Sigmoid colon (tissue), 4 donors: ENCODE data around the gene ABHD5.

Experiments used
- POLR2AphosphoS5 ChIP-seq, 4 donors: sonication (generic); formaldehyde crosslinking; IDR thresholded peaks; one replicate each; pipeline ENCODE4 v1.6.1; 2017; ENCODE audit warnings: antibody characterized with exemption in 4 of 4
- TF ChIP-seq, protein P1 (sequence below), 4 experiments: fragments of 450-650 bp in 3 of 4; fragments of 200-600 bp in 1 of 4; IDR thresholded peaks; one replicate each; pipeline ENCODE4 v1.5.1; 2016 to 2019; ENCODE audit warnings: antibody characterized with exemption in 4 of 4, mild to moderate bottlenecking in 3 of 4, moderate library complexity in 2 of 4

DNA sequence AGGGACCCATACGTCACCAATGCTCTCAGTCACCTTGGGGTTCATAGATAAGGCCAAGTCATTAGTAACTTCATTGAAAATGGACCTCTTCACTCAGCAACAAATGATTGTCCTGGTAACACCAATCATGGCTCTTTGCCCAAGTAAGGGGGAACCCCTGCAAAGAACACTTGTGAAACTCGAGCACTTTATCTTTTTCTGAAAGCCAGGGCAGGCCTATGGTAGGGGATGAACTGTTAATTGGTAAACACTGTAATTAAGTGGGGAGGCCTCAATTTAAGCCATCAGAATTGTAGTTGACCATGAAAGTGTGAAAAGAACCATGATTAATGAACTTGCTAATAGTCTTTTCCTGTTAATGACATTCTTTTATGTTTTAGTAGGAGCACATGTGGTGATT lies 73.3 kb downstream of the ABHD5 start:
- TF ChIP-seq POLR2AphosphoS5 (IDR thresholded peaks at IDR 0.05) = no peak
- TF ChIP-seq, protein P1, sequence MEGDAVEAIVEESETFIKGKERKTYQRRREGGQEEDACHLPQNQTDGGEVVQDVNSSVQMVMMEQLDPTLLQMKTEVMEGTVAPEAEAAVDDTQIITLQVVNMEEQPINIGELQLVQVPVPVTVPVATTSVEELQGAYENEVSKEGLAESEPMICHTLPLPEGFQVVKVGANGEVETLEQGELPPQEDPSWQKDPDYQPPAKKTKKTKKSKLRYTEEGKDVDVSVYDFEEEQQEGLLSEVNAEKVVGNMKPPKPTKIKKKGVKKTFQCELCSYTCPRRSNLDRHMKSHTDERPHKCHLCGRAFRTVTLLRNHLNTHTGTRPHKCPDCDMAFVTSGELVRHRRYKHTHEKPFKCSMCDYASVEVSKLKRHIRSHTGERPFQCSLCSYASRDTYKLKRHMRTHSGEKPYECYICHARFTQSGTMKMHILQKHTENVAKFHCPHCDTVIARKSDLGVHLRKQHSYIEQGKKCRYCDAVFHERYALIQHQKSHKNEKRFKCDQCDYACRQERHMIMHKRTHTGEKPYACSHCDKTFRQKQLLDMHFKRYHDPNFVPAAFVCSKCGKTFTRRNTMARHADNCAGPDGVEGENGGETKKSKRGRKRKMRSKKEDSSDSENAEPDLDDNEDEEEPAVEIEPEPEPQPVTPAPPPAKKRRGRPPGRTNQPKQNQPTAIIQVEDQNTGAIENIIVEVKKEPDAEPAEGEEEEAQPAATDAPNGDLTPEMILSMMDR (IDR thresholded peaks at IDR 0.05) = no peak
